Right atrium auricular region (tissue), 2 donors: ENCODE data around the gene ANKRD29. TPM values are rescaled to one million over a fixed set of nuclear protein-coding genes. Genes with fewer than 3 reads are reported as not detected.

Experiments used
- DNase-seq: peaks from one replicate; pipeline ENCODE4 v3.0.0-alpha.2; 2019; ENCODE audit warnings: low spot score
- H3K27ac ChIP-seq, 2 donors: fragments of 200-600 bp; sonication (generic); 1 replicate in 1 of 2; 2 replicates in 1 of 2; pipeline ENCODE4 v1.5.1; 2016 to 2019
- H3K27me3 ChIP-seq, 2 donors: fragments of 200-600 bp; sonication (generic); one replicate each; pipeline versions ENCODE4 v1.5.1 to v1.6.0; 2017 to 2019
- H3K36me3 ChIP-seq: fragments of 200-600 bp; sonication (generic); one replicate; pipeline ENCODE4 v1.5.1; 2016
- H3K4me1 ChIP-seq, 2 donors: fragments of 200-600 bp; sonication (generic); one replicate each; pipeline versions ENCODE4 v1.5.1 to v1.6.0; 2017 to 2019
- H3K4me3 ChIP-seq, 2 donors: fragments of 200-600 bp; sonication (generic); 1 replicate in 1 of 2; 2 replicates in 1 of 2; pipeline ENCODE4 v1.5.1; 2017 to 2019; ENCODE audit warnings: mild to moderate bottlenecking in 1 of 2, moderate library complexity in 1 of 2
- H3K9me3 ChIP-seq, 2 donors: fragments of 200-600 bp; sonication (generic); one replicate each; pipeline ENCODE4 v1.5.1; 2019
- CTCF ChIP-seq, 2 donors: fragments of 200-600 bp; sonication (generic); IDR thresholded peaks; one replicate each; pipeline ENCODE4 v1.5.1; 2019; ENCODE audit warnings: antibody characterized with exemption in 2 of 2
- total RNA-seq, 2 donors: library from RNA; depleted of rRNA; stranded (reverse); fragments of >200 nt; gene quantifications; one replicate each; pipeline ENCODE4 v1.1.0, GENCODE V29; 2016

Gene ANKRD29
- total RNA-seq, 2 donors from 2014 or later, result 2.2 to 3.5 TPM

GRCh38 chr18:23671564-23671963, 8.9 kb upstream of the ANKRD29 start:
- no peak overlapping the region for H3K27ac ChIP-seq
- no peak for DNase-seq
- H3K27me3 ChIP-seq, result no peaks in the 10 kb centered on the region

GRCh38 chr18:23669804-23670405, 7.2 kb upstream of the ANKRD29 start:
- TF ChIP-seq CTCF (IDR thresholded peaks at IDR 0.05), result no peak
- Histone ChIP-seq H3K9me3 (no peaks in the 10 kb centered on the region), H3K27ac (no peak overlapping the region), H3K27me3 (no peaks in the 10 kb centered on the region), H3K36me3 (no peaks in the 10 kb centered on the region), H3K4me1 (peaks cover 0 to 5% of the 10 kb centered on the region in 2 donors), H3K4me3 (no peak overlapping the region)
- no peak for DNase-seq

More at GRCh38 chr18:23671564-23671963, 8.9 kb upstream of the ANKRD29 start:
- no peaks in the 10 kb centered on the region for H3K36me3 ChIP-seq
- no peaks in the 10 kb centered on the region for H3K9me3 ChIP-seq
- no peak overlapping the region for H3K4me3 ChIP-seq
- peaks cover 0 to 5% of the 10 kb centered on the region in 2 donors for H3K4me1 ChIP-seq
- no peak for TF ChIP-seq CTCF (IDR thresholded peaks at IDR 0.05)

- H3K4me3 ChIP-seq, result no peak overlapping the region
- H3K9me3 ChIP-seq, result no peaks in the 10 kb centered on the region
- no peaks in the 10 kb centered on the region for H3K27me3 ChIP-seq
- no peak overlapping the region for H3K27ac ChIP-seq
- DNase-seq, result no peak
- peaks cover 0 to 5% of the 10 kb centered on the region in 2 donors for H3K4me1 ChIP-seq
- no peak for TF ChIP-seq CTCF (IDR thresholded peaks at IDR 0.05)
- no peaks in the 10 kb centered on the region for H3K36me3 ChIP-seq
These were observed 6.6 kb upstream of the ANKRD29 start for GRCh38 chr18:23669202-23669766.

- no peaks in the 10 kb centered on the region for H3K27me3 ChIP-seq
- H3K4me1 ChIP-seq, result peaks cover 0 to 5% of the 10 kb centered on the region in 2 donors
- no peak for TF ChIP-seq CTCF (IDR thresholded peaks at IDR 0.05)
- no peaks in the 10 kb centered on the region for H3K36me3 ChIP-seq
- no peaks in the 10 kb centered on the region for H3K9me3 ChIP-seq
- H3K4me3 ChIP-seq, result no peak overlapping the region
- DNase-seq, result no peak
- H3K27ac ChIP-seq, result no peak overlapping the region
These were observed 6.0 kb upstream of the ANKRD29 start for GRCh38 chr18:23668731-23669130.

- DNase-seq, result no peak
- Histone ChIP-seq H3K4me1 (peaks cover 0 to 5% of the 10 kb centered on the region in 2 donors), H3K4me3 (no peak overlapping the region), H3K36me3 (no peaks in the 10 kb centered on the region), H3K27me3 (no peaks in the 10 kb centered on the region), H3K9me3 (no peaks in the 10 kb centered on the region), H3K27ac (no peak overlapping the region)
- no peak for TF ChIP-seq CTCF (IDR thresholded peaks at IDR 0.05)
These were observed 4.4 kb upstream of the ANKRD29 start for GRCh38 chr18:23667114-23667513.

- peaks cover 0 to 3% of the 10 kb centered on the region in 2 donors for H3K4me1 ChIP-seq
- no peaks in the 10 kb centered on the region for H3K36me3 ChIP-seq
- H3K9me3 ChIP-seq, result no peaks in the 10 kb centered on the region
- no peak overlapping the region for H3K27ac ChIP-seq
- H3K27me3 ChIP-seq, result no peaks in the 10 kb centered on the region
- no peak for TF ChIP-seq CTCF (IDR thresholded peaks at IDR 0.05)
- H3K4me3 ChIP-seq, result no peak overlapping the region
- no peak for DNase-seq
These were observed 2.0 kb upstream of the ANKRD29 start for GRCh38 chr18:23664674-23665073.
